ENCODE results near the gene OGDH. TPM values are rescaled to one million over a fixed set of nuclear protein-coding genes. Genes with fewer than 3 reads are reported as not detected.

OGDH gene
- polyA plus RNA-seq, 4 donors, result 51.3 to 91.5 (median 88.8) TPM

- DNase-seq (ENCODE audit: low read depth in 4 of 4, low spot score in 3 of 4), result no peak
These were observed 149.5 kb downstream of the OGDH start for GRCh38 chr7:44755698-44756627.

- DNase-seq (ENCODE audit: low read depth in 4 of 4, low spot score in 3 of 4), result no peak
These were observed 150.5 kb downstream of the OGDH start for GRCh38 chr7:44756904-44757303.

GRCh38 chr7:44757311-44757710 lies 150.9 kb downstream of the OGDH start:
- DNase-seq (ENCODE audit: low read depth in 4 of 4, low spot score in 3 of 4), result no peak

GRCh38 chr7:44757739-44758138 lies 151.3 kb downstream of the OGDH start:
- DNase-seq (ENCODE audit: low read depth in 4 of 4, low spot score in 3 of 4), result no peak

Other genes starting within 250 kb of the OGDH start
- 10 to 100 TPM; 71.0 to 90.3 (median 87.6) TPM for gene NUDCD3, start 116.0 kb upstream of the OGDH start, polyA plus RNA-seq (ENCODE audit: insufficient read length in 4 of 4)
- gene NPC1L1, start 65.3 kb upstream of the OGDH start, polyA plus RNA-seq (ENCODE audit: insufficient read length in 4 of 4), result 1 to 10 TPM in 3 of 4 donors, under 1 TPM in 1; 0.15 to 3.2 (median 2.3) TPM
- gene DDX56, start 32.7 kb upstream of the OGDH start, polyA plus RNA-seq (ENCODE audit: insufficient read length in 4 of 4), result 100 to 1,000 TPM in 1 of 4 donors, 10 to 100 TPM in 3; 59.3 to 135 (median 79.2) TPM
- 100 to 1,000 TPM; 120 to 164 (median 136) TPM for gene TMED4, start 24.4 kb upstream of the OGDH start, polyA plus RNA-seq (ENCODE audit: insufficient read length in 4 of 4)
- 100 to 1,000 TPM in 1 of 4 donors, 10 to 100 TPM in 3; 47.2 to 101 (median 58.3) TPM for gene ZMIZ2, start 142.2 kb downstream of the OGDH start, polyA plus RNA-seq (ENCODE audit: insufficient read length in 4 of 4)
- 1,000 to 10,000 TPM in 3 of 4 donors, 100 to 1,000 TPM in 1; 981 to 1,494 (median 1,233) TPM for gene PPIA, start 190.1 kb downstream of the OGDH start, polyA plus RNA-seq (ENCODE audit: insufficient read length in 4 of 4)
- 100 to 1,000 TPM; 226 to 264 (median 247) TPM for gene H2AZ2, start 241.5 kb downstream of the OGDH start, polyA plus RNA-seq (ENCODE audit: insufficient read length in 4 of 4)

All from left renal pelvis (tissue), 4 donors.